Erythroblast (primary cell): ENCODE data around the gene GOLGA6L6.
"Not testable (repeated sequence)": the region's sequence is repeated elsewhere in the genome, so short reads cannot be mapped to it uniquely, and the experiment has no call there.

Experiments
- GATA1 ChIP-seq: IDR thresholded peaks from 2 replicates; pipeline ENCODE4 v1.6.1; 2011; ENCODE audit warnings: low read depth, mild to moderate bottlenecking, control low read depth, low read length, moderate library complexity
- POLR2A ChIP-seq: IDR thresholded peaks from 2 replicates; pipeline ENCODE4 v1.6.1; 2011; ENCODE audit warnings: mild to moderate bottlenecking, low read length

- TF ChIP-seq POLR2A, GATA1: not testable (repeated sequence)
Observed at GRCh38 chr15:20551289-20551688, 9.7 kb upstream of the GOLGA6L6 start.
